ENCODE data around the gene PDE1C. TPM values are rescaled to one million over a fixed set of nuclear protein-coding genes. Genes with fewer than 3 reads are reported as not detected.

The PDE1C gene
- total RNA-seq, 1 donor from 2014 or later: 0.13 TPM

DNA sequence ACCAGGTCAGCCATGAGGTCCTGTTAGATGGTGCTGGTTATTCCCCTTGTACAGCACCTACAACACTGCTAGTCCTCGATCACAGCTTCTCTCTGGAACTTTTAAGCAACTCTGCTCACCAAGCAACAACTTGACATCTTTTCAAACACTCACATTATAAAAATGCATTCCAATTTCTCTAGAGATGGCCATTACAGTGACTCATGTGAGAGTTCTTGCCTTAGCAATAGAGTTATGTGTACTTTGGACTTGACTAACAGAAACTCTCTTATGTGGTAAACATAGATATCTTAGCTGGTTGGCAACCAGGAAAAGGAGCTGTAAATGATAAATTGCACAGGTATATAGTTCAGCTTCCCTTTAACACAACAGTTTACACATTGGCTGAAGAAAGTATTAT is 122.2 kb downstream of the PDE1C start:
- no peak for DNase-seq (ENCODE audit: low read depth, low spot score)

DNA sequence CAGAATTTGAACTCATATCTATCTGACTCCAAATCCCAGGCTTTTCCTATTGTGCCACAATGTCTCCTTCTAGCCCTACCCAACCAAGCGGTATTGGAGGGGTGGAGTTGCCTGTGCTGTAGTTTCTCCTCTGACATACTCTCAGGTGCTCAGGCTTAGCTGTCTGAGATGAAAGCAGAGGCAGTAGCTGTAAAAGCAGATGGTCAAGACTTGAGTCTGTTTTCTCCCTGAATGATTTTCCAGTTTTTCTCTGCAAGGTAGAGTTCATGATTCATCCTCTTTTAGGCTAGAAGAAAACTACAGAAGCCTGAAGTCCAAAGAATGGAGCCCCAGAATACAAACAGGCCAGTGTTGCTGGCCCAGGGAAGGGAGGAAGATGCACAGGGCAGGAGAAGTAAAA is 130.0 kb downstream of the PDE1C start:
- no peak for DNase-seq (ENCODE audit: low read depth, low spot score)

DNA sequence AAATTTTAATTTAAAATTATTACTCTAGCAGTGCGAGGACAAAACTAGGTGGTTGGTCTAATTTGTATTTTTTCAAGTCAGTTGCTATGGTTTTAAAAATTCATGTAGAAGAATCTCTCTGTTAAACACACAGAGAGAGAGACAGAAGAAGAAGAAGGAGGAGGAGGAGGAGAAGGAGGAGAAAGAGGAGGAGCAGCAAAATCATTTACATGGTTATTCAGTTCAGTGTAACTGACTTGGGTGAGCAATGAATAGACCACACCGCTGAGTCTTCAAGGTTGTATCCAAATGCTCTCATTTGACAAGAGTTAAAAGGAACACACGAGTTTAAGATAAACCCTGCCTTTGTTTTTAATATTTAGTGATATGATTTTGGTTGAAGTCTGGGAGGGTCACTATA is 131.1 kb downstream of the PDE1C start:
- DNase-seq (ENCODE audit: low read depth, low spot score): no peak

DNA sequence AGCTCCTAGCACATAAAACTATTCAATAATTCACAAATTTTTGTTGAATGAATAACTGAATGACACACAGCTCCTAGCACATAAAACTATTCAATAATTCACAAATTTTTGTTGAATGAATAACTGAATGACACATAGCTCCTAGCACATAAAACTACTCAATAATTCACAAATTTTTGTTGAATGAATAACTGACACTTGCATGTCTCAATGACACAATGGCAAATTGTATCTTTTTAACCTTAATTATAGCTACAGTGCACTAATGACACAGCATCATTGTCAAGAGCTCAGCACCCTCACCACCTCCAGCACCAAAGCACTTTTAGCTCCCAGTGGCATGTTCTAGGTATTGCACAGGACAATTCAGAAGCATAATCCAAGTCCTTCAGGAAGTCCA is 131.6 kb downstream of the PDE1C start:
- no peak for DNase-seq (ENCODE audit: low read depth, low spot score)

DNA sequence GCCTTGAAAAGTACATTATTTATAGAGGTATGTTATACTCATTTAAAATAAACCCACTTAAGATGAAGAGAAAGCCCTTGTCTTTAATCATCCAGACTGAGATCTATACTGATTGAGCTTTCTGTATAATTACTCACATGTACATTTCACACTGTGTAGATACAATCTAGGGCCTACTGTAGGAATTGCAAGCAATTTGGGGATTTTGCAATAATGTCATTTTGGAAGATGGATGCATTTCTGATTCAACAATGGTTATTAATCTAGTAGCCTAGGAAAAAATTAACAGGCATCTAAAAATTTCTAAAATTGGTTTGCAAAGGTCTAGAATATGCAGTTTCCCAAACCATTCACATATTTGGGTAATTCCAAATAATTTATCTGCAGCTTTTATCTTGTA is 132.2 kb downstream of the PDE1C start:
- DNase-seq (ENCODE audit: low read depth, low spot score): no peak

DNA sequence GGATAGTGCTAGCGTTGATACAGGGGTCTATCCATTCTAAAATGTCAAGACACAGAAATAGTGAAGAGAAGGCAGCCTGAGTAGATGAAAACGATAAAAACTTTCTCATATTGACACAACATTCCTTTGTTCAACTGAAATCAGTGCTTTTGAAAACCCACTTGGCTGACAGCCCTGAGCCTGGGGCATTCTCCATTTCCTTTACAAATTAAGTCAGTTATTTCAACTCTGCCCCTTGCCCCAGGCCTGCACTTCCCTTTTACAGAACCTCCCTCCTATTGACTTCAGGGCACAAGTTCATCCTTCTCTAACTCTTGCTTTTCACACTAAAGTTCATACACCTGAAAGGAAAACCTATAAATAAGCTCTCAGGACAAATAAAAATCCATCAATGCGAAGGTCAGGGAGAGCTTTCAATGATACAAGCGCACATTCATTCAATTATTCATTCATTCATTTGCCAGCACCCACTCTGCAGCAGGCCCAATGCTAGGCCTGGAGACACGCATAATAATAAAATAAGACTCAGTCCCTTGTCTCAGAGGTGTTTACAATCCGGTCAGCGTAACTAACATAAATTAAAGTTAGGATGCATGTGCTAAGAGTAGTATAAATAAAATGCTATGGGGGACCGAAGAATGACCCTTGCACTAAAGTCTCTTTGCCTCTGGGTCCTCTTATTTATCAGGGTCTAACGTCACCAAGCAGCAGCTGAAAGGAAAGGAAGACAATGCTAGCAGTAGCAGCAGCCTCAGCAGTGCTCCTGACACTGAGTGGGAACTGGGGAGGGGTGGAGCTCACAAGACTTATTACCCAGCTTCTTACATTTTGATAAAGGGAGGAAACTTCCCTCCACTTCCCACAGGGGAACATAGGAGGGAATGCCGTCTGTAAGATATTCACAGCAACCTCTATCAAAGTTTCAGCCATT is 134.8 kb downstream of the PDE1C start:
- no peak for DNase-seq (ENCODE audit: low read depth, low spot score)

DNA sequence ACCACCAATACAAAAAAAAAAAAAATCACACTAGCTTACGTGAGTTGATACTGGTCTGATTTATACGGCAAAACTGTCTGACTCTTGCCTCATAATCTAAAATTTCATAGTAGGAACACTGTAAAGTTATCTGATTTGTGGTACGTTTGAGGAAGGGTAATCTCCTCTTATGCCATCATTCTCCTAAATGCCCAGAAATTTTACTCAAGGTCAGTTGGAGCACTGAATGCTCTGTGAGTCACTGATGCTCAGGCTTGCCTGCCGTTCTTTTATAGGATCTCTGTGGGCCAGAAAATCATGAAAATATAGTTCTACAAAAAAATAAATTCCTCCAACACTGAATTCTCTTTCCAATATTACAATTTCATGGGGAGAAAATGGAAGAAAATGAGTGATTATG is 135.7 kb downstream of the PDE1C start:
- DNase-seq (ENCODE audit: low read depth, low spot score): no peak

DNA sequence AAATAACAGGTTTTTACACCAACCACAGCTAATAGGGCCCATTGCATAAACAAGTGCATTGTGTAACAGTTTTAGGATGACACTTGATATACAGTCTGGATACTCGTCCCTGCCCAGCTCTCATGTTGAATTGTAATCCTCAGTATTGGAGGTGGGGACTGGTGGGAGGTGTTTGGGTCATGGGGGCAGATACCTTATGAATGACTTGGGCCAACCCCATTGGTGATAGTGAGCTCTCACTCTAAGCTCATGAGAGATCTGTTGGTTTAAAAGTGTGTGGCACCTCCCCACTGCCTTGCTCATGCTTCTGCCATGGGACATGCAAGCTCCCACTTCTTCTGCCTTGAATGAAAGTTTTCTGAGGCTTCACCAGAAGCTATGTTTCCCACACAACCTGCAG is 136.7 kb downstream of the PDE1C start:
- DNase-seq (ENCODE audit: low read depth, low spot score): no peak

DNA sequence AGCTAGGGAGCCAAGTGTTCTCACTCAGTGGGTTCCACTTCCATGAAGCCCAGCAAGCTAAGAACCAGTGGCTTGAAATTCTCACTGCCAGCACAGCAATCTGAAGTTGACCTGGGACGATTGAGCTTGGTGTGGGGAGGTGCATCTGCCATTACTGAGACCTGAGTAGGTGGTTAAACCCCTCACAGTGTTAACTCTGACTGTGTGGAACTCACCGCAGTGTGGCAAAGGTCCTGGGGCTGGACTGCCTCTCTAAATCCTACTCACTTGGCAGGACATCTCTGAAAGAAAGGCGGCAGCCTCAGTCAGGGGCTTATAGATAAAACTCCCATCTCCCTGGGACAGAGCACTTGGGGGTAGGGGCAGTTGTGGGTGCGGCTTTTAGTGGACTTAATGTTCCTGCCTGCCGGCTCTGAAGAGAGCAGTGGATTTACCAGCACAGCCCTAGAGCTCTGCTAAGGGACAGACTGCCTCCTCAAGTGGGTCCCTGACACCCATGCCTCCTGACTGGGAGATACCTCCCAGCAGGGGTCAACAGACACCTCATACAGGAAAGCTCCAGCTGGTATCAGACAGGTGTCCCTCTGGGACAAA is 143.1 kb downstream of the PDE1C start:
- DNase-seq (ENCODE audit: low read depth, low spot score): no peak

DNA sequence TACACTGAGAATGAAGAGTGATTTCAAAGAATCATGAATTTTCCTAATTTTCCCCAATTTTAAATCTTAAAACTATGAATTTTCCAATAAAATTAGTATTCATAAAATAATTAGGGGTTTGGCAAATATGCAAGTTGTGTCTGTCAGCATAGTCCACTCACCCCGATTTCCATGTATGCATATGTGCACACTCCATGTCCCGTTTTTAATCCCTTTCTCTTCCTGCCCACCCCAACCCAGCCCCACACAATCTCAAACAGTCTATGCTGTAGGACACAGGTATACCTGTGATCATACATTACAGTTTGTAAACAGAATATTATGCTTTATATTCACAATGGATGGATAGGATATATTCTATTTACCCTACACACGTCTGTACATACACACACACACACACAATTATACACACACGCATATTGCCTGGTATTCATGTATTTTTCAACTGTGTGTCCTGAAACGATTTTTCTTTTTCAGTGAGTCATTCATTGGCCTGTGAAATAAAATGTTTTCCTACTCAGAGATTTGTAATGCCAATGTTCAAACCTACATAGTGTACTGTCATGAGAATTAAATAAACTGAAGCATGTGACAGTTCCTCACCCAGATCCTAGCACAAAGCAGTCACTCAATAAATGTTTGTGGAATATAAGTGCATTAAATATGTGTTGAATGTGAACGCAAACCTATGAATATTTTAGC is 144.3 kb downstream of the PDE1C start:
- DNase-seq (ENCODE audit: low read depth, low spot score): no peak

DNA sequence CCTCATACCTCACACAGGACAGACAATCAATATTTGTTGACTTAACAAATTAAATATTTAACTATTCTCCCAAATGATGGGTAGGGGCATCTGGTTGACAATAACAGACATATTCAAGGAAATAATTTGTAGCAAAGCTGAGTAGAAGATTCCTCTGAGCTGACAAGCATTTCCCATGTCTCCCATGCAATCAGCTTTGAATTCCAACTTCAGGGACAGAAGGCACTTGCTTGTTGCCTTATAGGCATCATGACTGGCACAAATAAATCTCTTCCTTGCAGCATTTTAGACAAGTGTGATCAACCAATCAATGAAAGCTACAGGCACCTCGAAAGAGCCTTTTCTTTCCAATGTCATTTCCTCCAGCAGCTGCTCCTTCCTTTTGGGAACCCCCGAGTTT is 146.0 kb downstream of the PDE1C start:
- DNase-seq (ENCODE audit: low read depth, low spot score): no peak

DNA sequence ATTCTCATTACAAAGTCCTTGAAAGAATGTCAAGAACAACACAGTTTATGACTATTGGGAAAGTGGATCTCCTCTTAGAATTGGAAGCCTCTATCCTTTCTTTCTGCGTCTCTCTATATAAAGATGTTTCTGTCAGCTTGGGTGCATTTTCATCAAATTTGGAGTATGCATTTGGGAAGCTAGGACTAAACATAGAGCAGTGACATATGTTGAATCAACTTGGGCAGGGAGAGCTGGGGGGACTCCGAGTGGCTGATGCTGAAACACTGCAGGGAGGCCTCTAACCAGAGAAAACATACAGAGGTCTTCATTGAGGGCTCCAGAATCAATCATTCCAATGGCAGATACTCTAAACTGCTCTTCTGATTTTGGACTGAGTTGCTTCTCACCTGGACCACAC is 147.4 kb downstream of the PDE1C start:
- DNase-seq (ENCODE audit: low read depth, low spot score): no peak

DNA sequence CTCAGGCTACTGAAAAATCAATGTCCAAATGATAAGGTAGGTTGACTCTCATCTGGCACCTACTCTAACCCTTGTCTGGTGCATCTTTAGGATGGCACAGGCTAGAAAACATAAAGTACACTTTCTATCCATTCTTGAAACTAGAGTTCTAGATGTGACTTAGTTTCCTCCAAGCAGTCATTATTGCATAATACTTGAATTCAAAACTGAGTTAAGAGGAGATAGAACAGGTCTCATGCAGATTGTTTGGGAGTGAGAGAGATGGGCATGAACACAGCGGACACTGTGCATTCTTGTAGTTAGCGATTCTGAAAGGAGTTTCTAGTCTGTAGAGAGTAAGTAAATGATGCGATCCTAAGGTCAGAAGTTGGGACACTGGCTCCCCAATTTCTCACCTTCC is 149.2 kb downstream of the PDE1C start:
- no peak for DNase-seq (ENCODE audit: low read depth, low spot score)

DNA sequence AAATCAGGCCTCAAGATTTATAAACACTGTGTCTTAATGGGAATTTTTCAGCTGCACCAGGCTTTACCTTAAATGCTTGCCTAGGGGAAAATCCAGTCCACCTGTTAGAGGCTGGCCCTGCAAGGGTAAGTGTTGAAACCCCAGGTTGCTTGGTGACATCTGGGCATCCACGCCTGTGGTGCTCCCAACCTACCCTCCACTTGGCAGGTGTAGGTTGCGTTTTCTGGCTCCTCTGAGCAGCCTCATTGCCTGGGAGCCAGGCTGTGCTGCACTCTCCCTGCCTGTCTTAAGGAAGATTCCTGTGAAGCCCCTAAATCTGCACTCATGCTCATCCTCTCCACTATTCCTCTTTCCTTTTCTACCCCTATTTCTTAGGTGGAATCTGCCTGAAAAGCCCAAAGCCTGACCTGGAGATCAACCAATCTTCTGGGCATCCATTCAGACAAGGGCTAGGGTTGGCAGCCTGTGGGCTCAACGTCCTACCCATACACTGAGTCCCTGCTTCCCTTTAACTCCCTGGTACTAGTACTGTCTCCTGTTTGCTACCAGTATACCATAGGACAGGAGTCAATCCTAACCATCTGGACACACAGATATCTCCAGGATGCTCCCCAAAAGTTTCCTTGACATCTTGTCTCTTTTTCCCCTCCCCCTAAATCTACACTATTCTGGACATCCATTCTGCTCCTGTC is 150.4 kb downstream of the PDE1C start:
- DNase-seq (ENCODE audit: low read depth, low spot score): no peak

DNA sequence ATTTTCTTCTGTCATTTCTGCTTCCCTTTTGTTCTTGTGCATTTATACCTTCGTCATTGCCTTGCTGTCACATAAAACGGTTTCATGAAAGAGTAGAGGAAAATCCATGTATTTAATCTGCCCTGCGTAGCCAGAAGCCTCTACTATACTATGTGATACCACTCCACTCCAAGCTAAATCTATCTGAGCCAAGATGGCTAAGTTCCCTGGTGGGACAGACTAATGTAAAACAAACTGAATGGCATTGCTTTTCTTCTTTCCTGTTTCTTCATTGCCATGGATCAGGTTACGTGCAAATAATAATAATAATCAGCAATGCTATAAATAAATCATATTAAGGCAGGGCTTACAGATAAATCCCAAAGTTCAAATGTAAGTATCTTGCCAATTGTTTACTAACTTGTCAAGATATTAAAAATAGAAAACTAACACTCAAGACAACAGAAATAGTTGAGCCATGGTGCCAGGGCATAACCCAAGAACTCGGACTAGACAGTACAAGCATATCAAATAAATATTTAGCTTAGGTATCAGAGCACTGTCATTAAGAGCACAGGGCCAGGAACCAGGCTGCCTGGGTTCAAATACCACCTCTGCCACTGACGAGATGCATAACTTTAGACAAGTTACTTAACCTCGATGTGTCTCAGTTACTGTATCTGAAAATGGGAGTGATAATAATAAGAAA is 151.4 kb downstream of the PDE1C start:
- DNase-seq (ENCODE audit: low read depth, low spot score): no peak

DNA sequence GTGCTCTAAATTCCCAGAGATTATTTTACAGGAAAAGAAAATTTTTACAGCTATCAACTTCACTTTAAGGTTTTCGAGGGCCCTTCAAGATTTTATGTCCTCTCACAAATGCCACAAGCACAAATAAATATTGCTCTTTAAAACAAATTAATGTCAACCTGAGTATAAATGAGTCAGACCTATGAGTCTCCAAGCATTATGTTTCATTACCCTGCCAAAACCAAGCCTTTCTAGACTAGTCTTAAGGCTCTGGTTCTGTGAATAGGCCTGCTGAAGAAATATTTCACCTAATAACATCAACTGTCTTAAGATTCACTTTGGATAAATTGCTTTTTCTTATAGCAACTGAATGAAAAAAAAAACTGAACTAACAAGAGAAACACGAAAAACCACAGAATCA is 153.0 kb downstream of the PDE1C start:
- no peak for DNase-seq (ENCODE audit: low read depth, low spot score)

DNA sequence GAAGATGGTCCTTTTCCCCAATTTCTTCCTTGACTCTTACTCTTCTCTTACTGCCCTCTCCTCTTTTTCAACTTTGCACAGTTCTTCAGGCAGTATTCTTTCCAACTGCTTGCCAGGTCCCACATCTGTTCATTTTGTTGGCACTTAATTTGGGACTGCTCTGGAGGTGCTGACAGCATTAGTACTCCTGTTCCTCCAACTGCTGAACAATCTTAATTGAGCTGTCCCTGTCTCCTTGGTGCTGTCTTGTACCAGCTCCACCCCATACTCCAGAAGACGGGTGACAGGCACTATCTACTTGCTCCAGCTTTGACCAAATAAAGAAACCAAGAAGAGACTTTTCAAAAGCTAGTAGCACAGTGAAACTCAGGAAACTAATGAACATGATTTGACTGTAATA is 160.0 kb downstream of the PDE1C start:
- no peak for DNase-seq (ENCODE audit: low read depth, low spot score)

DNA sequence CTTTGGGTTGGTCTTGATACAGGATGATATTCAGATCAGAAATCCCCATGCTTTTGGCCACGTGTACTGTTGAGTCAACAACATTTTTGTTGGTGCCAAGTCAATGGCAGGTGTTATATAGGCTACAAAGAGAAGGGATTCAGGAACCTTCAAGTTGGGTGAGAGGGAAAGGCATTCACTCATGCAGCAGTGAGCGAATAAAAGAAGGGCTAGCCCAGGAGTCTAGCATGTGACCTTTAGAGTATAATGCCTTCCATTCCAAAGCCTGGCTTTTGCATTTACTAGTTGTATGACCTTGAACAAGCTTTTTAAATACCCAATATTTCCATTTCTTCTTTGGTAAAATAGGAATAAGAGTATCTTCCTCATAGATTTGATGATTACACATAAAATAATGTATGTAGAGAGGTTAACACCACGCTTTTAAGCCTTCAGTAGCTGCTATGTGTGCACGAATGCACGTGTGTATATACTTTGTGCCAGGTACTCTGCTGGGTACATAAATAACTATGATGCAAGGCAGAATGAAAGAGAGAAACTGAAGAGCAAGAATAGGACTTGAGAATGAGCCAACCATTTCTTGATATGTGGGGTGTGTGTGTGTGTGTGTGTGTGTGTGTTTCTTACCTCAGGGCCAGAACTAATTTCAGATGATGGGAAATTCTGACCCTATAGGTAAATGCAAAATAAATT is 163.6 kb downstream of the PDE1C start:
- no peak for DNase-seq (ENCODE audit: low read depth, low spot score)

DNA sequence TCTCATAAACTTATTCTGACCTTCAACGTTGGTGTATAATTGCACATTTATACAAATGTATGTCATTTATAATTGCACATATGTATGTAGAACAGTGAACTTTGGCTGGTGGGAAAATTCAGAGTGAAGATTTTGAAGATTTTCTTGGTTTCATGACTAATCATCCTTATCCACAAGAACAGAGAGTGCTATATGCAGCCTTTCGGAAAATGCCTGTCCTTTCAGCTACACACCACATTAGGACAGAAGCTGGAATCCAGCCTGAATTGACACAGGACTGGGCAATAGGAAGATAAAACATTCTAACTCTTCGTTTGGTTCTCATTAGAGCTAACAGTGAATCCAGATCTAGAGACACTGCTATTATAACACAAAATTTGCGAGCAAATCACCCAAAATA is 166.2 kb downstream of the PDE1C start:
- no peak for DNase-seq (ENCODE audit: low read depth, low spot score)

DNA sequence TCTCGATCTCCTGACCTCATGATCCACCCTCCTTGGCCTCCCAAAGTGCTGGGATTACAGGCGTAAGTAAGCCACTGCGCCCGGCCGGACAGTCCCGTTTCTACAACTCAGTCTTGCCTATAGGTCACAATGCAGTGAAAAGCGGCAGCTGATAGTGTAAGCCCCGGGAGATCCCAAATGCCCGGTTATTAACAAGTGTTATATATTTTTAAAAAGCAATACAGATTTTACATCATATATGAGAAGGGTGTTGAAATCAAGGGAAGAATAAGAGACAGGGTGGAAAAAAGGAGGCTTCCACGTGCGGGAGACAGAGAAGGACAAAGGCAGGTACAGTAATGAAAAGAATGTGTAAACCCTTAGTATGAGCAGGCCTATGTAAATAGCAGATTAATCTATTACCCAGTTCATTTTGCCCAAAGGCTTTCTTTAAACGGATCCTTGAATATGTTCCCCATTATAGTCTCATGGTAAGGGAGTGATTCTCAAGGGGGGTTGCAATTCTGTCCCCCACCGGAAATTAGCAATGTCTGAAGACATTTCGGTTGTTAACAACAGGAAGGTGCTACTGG is 170.8 kb downstream of the PDE1C start:
- no peak for DNase-seq (ENCODE audit: low read depth, low spot score)
